Spleen (tissue), 7 donors: Measurements from ENCODE around the gene PXMP4.

ENCODE experiments used
- POLR2A ChIP-seq, 3 donors: fragments of 450-650 bp; IDR thresholded peaks; one replicate each; pipeline ENCODE4 v1.5.1; 2017; ENCODE audit warnings: antibody characterized with exemption in 3 of 3, mild to moderate bottlenecking in 1 of 3
- POLR2AphosphoS5 ChIP-seq, 3 donors: sonication (generic); formaldehyde crosslinking; IDR thresholded peaks; one replicate each; pipeline ENCODE4 v1.5.1; 2017; ENCODE audit warnings: antibody characterized with exemption in 3 of 3
- TF ChIP-seq, protein P1 (sequence below), 11 experiments: fragments of 200-600 bp in 7 of 11; fragments of 450-650 bp in 4 of 11; sonication (generic) in 4 of 11; IDR thresholded peaks in 8 of 11; conservative IDR thresholded peaks in 3 of 11; 1 replicate in 7 of 11; 2 replicates in 4 of 11; pipeline versions ENCODE4 v1.4.0 to v1.8.0; 2016 to 2021; ENCODE audit warnings: antibody characterized with exemption in 11 of 11, inconsistent platforms in 4 of 11, mild to moderate bottlenecking in 1 of 11
- donor health status: DM: no; HTN: no; CAD: no; lungs with moderate emphysema.
- donor health status: DM: no; HTN: no; CAD: no.
- donor health status: DM: no; HTN: no; CAD: no.

DNA sequence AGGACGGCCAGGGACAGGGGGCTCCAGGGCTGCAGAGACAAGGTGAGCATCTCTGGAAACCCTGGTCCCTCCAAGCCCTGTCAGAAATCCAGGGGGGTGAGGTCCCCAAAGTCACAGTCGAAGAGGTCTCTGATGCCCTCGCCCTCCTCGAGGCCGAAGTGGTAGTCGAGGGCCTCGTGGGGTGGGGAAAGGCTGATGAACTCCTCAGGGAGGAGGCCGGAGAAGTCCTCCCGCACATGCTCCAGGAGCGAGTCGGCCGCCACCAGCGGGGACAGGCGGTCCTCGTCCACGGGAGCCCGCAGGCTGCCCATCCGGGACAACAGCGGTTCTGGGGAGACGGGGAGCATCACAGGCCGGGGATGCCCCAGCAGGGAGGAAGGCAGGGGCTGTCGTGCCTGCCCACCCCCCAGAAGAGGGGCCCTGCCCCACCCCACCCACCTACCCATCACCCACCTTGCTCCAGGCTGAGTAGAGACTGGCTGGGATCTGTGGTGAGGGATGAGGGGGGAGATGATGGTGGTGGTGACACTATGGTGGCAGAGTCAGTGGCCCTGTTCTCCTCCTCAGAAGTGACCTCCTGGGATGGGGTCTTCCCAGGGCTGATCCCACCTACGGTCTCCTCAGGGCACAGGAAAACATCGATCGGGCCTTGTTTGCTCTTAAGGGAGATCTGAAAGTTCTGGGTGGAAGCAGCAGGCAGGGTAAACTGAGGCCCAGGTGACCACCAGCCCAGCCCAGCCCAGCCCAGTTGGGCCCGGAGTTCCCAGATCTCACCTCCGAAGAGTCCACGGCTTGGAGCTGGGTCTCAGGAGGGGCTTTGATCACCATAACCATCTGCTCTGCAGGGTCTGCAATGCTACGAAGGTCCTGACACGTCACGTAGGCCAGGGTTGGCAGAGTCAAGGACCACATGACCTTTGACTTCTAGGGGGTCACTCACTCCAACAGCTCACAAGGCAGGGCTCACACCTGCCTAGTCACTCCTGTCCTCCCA lies 43.2 kb downstream of the PXMP4 start:
- TF ChIP-seq, protein P1, sequence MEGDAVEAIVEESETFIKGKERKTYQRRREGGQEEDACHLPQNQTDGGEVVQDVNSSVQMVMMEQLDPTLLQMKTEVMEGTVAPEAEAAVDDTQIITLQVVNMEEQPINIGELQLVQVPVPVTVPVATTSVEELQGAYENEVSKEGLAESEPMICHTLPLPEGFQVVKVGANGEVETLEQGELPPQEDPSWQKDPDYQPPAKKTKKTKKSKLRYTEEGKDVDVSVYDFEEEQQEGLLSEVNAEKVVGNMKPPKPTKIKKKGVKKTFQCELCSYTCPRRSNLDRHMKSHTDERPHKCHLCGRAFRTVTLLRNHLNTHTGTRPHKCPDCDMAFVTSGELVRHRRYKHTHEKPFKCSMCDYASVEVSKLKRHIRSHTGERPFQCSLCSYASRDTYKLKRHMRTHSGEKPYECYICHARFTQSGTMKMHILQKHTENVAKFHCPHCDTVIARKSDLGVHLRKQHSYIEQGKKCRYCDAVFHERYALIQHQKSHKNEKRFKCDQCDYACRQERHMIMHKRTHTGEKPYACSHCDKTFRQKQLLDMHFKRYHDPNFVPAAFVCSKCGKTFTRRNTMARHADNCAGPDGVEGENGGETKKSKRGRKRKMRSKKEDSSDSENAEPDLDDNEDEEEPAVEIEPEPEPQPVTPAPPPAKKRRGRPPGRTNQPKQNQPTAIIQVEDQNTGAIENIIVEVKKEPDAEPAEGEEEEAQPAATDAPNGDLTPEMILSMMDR (IDR thresholded peaks at IDR 0.05 in 8 of 11, conservative IDR thresholded peaks at IDR 0.05 in 3 of 11), result no peak
- TF ChIP-seq POLR2A (IDR thresholded peaks at IDR 0.05) (no peak), POLR2AphosphoS5 (IDR thresholded peaks at IDR 0.05) (no peak)
